Astrocyte (in vitro differentiated cells and primary cell): ENCODE data around the gene RCAN2.

ENCODE experiments used
- EZH2 ChIP-seq: IDR thresholded peaks from 2 replicates; pipeline ENCODE4 v1.6.1; 2012; ENCODE audit warnings: mild to moderate bottlenecking, low read length, inconsistent platforms; ENCODE audit not compliant: insufficient read depth
- TF ChIP-seq, protein P1 (sequence below): IDR thresholded peaks from 2 replicates; pipeline ENCODE4 v1.5.1; 2011; ENCODE audit warnings: low read depth, mild to moderate bottlenecking, inconsistent platforms, low read length, moderate library complexity; ENCODE audit not compliant: insufficient read depth

DNA sequence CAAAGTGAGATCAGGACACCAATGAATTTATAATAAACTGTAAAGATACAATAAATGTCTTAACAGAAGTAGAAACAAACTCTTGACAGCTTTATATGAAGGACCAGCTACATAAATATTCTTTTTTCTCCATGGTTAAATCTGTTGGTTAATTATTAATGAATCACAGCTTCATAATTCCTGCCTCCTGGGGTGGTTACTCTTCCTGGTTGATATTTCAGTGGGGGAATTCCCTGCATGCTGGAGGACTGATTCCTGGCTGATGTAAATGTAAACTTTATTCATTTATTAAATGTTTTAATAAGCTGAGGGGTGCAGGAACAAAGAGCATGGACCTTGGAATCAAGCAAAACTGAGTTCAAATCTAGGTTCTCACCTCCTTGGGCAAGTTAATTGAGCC lies 16.2 kb upstream of the RCAN2 start:
- no peak for TF ChIP-seq EZH2
- TF ChIP-seq, protein P1, sequence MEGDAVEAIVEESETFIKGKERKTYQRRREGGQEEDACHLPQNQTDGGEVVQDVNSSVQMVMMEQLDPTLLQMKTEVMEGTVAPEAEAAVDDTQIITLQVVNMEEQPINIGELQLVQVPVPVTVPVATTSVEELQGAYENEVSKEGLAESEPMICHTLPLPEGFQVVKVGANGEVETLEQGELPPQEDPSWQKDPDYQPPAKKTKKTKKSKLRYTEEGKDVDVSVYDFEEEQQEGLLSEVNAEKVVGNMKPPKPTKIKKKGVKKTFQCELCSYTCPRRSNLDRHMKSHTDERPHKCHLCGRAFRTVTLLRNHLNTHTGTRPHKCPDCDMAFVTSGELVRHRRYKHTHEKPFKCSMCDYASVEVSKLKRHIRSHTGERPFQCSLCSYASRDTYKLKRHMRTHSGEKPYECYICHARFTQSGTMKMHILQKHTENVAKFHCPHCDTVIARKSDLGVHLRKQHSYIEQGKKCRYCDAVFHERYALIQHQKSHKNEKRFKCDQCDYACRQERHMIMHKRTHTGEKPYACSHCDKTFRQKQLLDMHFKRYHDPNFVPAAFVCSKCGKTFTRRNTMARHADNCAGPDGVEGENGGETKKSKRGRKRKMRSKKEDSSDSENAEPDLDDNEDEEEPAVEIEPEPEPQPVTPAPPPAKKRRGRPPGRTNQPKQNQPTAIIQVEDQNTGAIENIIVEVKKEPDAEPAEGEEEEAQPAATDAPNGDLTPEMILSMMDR = no peak
